DND-41 (cell line): Measurements from ENCODE around the gene HOXC11.

Source experiments
- ATAC-seq: fragments of 200-7000 bp; cut with Tn5 transposase; 3 replicates; pipeline ENCODE4 v1.9.1; 2021; ENCODE audit warnings: low read depth; ENCODE audit not compliant: insufficient read depth
- DNase-seq: peaks from one replicate; pipeline ENCODE4 v3.0.0-alpha.2; 2020
- H2AFZ ChIP-seq: 2 replicates; pipeline ENCODE4 v1.6.0; 2012; ENCODE audit warnings: low read depth, low read length
- H3K27ac ChIP-seq: 2 replicates; pipeline ENCODE4 v1.5.1; 2012; ENCODE audit warnings: low read length, inconsistent platforms
- H3K27me3 ChIP-seq: fragments of 200-600 bp; sonication (generic); 2 replicates; pipeline ENCODE4 v1.6.0; 2012; ENCODE audit warnings: low read length, mild to moderate bottlenecking, inconsistent platforms; ENCODE audit not compliant: insufficient read depth, poor library complexity
- H3K36me3 ChIP-seq: 2 replicates; pipeline ENCODE4 v1.5.1; 2012; ENCODE audit warnings: low read length, inconsistent platforms; ENCODE audit not compliant: insufficient read depth
- H3K4me1 ChIP-seq: 2 replicates; pipeline ENCODE4 v1.5.1; 2012; ENCODE audit warnings: mild to moderate bottlenecking, low read length; ENCODE audit not compliant: insufficient read depth
- H3K4me2 ChIP-seq: 2 replicates; pipeline ENCODE4 v1.6.0; 2012; ENCODE audit warnings: mild to moderate bottlenecking, moderate library complexity, low read length, inconsistent platforms; ENCODE audit not compliant: insufficient read depth
- H3K4me3 ChIP-seq, 2 experiments: fragments of 200-600 bp in 1 of 2; shearing (Covaris generic) in 1 of 2; 2 replicates each; pipeline ENCODE4 v1.5.1; 2012 to 2016; ENCODE audit warnings: inconsistent platforms in 2 of 2, low read length in 2 of 2, mild to moderate bottlenecking in 2 of 2, low read depth in 1 of 2, moderate library complexity in 1 of 2
- H3K79me2 ChIP-seq: 2 replicates; pipeline ENCODE4 v1.6.0; 2012; ENCODE audit warnings: low read length, inconsistent platforms; ENCODE audit not compliant: insufficient read depth
- H3K9ac ChIP-seq: 2 replicates; pipeline ENCODE4 v1.6.0; 2012; ENCODE audit warnings: low read depth, mild to moderate bottlenecking, inconsistent platforms, low read length, moderate library complexity
- H3K9me3 ChIP-seq: 2 replicates; pipeline ENCODE4 v1.5.1; 2012; ENCODE audit warnings: low read length, moderate library complexity, mild to moderate bottlenecking, inconsistent platforms; ENCODE audit not compliant: insufficient read depth, severe bottlenecking
- H4K20me1 ChIP-seq: 2 replicates; pipeline ENCODE4 v1.6.0; 2012; ENCODE audit warnings: low read length; ENCODE audit not compliant: insufficient read depth
- EZH2 ChIP-seq: IDR thresholded peaks from 3 replicates; pipeline ENCODE4 v1.6.1; 2012; ENCODE audit warnings: borderline replicate concordance, low read depth, mild to moderate bottlenecking, moderate library complexity, low read length, inconsistent platforms; ENCODE audit not compliant: severe bottlenecking
- TF ChIP-seq, protein P1 (sequence below): IDR thresholded peaks from 2 replicates; pipeline ENCODE4 v1.5.1; 2012; ENCODE audit warnings: borderline replicate concordance, low read length, moderate library complexity, mild to moderate bottlenecking; ENCODE audit not compliant: poor library complexity, severe bottlenecking; ENCODE audit errors: extremely low read depth

Gene HOXC11

DNA sequence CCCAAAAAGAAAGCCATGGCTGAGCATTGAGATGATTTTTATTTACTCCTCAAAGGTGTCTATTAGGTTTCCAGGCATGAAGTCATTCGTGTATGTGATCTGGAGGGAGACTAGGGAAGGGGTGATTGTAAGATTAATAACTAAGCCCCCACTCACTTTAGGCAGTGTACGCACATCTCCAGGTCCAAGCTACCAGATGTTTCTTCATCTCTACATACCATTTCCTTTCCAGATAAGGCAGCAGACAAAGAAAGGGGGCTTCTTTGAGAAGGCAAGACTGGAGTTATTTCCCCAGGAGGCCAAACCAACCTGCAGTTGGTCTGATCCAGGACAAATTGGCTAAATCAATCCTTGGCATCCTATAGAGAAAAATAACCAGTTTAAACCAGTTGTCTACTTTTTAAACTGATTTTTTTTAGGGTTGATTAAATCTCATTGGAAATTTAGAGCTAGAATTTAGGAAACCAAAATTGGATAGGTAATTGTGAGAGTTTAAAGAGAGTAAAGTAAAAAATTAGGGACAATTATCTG lies 30.4 kb upstream of the HOXC11 start:
- Histone ChIP-seq H3K79me2 (no peaks in the 10 kb centered on the region), H3K4me2 (no peak overlapping the region)
- ATAC-seq, result no peak

DNA sequence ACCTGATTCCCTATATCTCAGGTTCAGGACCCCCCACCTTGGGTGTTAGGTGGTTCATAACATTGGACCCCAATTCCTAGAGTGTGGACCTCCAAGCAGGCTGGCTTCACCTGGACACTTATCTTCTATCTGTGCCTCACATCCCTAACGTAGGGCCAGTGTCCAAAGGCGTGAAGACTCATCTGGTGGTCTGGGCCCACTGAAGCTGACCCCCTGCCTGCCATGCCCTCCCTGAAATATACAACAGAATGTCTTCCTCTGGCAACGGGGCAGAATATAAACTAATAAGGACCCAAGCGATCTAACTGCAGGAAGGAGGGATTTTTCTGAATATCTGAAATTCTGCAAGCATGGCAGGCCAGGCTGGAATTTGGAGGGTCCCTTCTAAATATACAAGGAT lies 28.7 kb upstream of the HOXC11 start:
- Histone ChIP-seq H2AFZ (no peak overlapping the region), H4K20me1 (no peaks in the 10 kb centered on the region), H3K4me3 (no peak overlapping the region), H3K4me2 (no peak overlapping the region), H3K9me3 (no peaks in the 10 kb centered on the region), H3K79me2 (no peaks in the 10 kb centered on the region), H3K27ac (no peak overlapping the region), H3K9ac (no peak overlapping the region), H3K4me1 (no peaks in the 10 kb centered on the region), H3K36me3 (no peaks in the 10 kb centered on the region), H3K27me3 (peaks cover 61% of the 10 kb centered on the region)
- ATAC-seq, result no peak
- TF ChIP-seq, protein P1, sequence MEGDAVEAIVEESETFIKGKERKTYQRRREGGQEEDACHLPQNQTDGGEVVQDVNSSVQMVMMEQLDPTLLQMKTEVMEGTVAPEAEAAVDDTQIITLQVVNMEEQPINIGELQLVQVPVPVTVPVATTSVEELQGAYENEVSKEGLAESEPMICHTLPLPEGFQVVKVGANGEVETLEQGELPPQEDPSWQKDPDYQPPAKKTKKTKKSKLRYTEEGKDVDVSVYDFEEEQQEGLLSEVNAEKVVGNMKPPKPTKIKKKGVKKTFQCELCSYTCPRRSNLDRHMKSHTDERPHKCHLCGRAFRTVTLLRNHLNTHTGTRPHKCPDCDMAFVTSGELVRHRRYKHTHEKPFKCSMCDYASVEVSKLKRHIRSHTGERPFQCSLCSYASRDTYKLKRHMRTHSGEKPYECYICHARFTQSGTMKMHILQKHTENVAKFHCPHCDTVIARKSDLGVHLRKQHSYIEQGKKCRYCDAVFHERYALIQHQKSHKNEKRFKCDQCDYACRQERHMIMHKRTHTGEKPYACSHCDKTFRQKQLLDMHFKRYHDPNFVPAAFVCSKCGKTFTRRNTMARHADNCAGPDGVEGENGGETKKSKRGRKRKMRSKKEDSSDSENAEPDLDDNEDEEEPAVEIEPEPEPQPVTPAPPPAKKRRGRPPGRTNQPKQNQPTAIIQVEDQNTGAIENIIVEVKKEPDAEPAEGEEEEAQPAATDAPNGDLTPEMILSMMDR, result no peak
- no peak for TF ChIP-seq EZH2
- DNase-seq, result no peak

More for the DNA sequence above, 30.4 kb upstream of the HOXC11 start:
- H3K27me3 ChIP-seq, result peaks cover 49% of the 10 kb centered on the region
- DNase-seq, result no peak
- H3K9me3 ChIP-seq, result no peaks in the 10 kb centered on the region
- no peaks in the 10 kb centered on the region for H3K4me1 ChIP-seq
- H3K27ac ChIP-seq, result no peak overlapping the region
- H2AFZ ChIP-seq, result no peak overlapping the region
- no peaks in the 10 kb centered on the region for H4K20me1 ChIP-seq
- no peak overlapping the region for H3K9ac ChIP-seq
- no peaks in the 10 kb centered on the region for H3K36me3 ChIP-seq
- TF ChIP-seq EZH2, result no peak
- TF ChIP-seq, protein P1, result no peak
- no peak overlapping the region for H3K4me3 ChIP-seq

DNA sequence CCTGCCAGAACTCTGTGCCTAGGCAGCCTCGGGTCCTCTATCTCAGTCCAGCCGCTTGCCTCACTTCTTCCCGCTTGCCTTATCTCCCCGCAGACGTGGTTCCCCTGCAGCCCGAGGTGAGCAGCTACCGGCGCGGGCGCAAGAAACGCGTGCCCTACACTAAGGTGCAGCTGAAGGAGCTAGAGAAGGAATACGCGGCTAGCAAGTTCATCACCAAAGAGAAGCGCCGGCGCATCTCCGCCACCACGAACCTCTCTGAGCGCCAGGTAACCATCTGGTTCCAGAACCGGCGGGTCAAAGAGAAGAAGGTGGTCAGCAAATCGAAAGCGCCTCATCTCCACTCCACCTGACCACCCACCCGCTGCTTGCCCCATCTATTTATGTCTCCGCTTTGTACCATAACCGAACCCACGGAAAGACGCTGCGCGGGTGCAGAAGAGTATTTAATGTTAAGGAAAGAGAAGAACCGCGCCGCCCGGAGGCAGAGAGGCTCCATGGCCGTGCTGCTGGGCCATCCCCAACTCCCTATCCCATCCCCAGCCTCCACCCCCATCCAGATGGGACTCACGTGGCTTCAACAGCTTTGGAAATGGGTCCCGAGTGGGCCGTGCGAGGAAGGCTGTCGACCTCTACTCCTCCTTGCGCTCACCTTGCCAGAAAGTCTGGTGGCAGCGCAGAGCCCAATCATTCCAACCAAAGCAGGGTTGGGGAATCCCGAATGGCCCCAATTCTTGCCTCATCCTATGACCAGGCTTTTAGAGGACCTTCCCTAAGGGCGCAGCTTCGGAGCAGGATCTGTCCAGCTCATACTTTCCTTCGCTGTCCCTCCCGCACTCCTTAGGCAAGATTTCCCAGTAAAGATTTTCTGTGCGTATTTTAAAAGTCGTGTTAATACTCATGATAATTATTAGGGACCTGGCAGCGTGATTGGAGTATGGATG lies 27.7 kb upstream of the HOXC11 start:
- no peaks in the 10 kb centered on the region for H3K4me1 ChIP-seq
- no peak overlapping the region for H3K27ac ChIP-seq
- no peaks in the 10 kb centered on the region for H3K36me3 ChIP-seq
- no peaks in the 10 kb centered on the region for H3K79me2 ChIP-seq
- no peak overlapping the region for H3K4me2 ChIP-seq
- H2AFZ ChIP-seq, result no peak overlapping the region
- no peaks in the 10 kb centered on the region for H3K9me3 ChIP-seq
- no peak for ATAC-seq
- no peaks in the 10 kb centered on the region for H4K20me1 ChIP-seq
- no peak for TF ChIP-seq EZH2
- TF ChIP-seq, protein P1, result no peak
- no peak for DNase-seq
- peaks cover 60% of the 10 kb centered on the region for H3K27me3 ChIP-seq
- no peak overlapping the region for H3K4me3 ChIP-seq
- no peak overlapping the region for H3K9ac ChIP-seq
